A673 (cell line): ENCODE data around the gene UBE4B.

Source experiments
- CTCF ChIP-seq: fragments of 300-800, 200-600 bp; sonication (generic); conservative IDR thresholded peaks from 2 replicates; pipeline ENCODE4 v1.5.1; 2017; ENCODE audit warnings: low read depth, mild to moderate bottlenecking, antibody characterized with exemption, low read length, moderate library complexity, mixed read lengths
- EZH2 ChIP-seq: fragments of 200-600 bp; sonication (generic); IDR thresholded peaks from 2 replicates; pipeline ENCODE4 v1.6.1; 2017; ENCODE audit warnings: borderline replicate concordance, low read depth, mild to moderate bottlenecking, mixed read lengths, antibody characterized with exemption, low read length; ENCODE audit not compliant: poor library complexity, severe bottlenecking

GRCh38 chr1:10087210-10087609, 54.5 kb downstream of the UBE4B start:
- TF ChIP-seq EZH2 (no peak), CTCF (no peak)
